SK-N-MC (cell line): ENCODE results near the gene ST6GALNAC1.

Source experiments
- EZH2 ChIP-seq: fragments of 200-600 bp; sonication (generic); IDR thresholded peaks from one replicate; pipeline ENCODE4 v1.6.1; 2017; ENCODE audit warnings: antibody characterized with exemption
- FOXP2 ChIP-seq: optimal IDR thresholded peaks from 2 replicates; pipeline ENCODE3; 2011; ENCODE audit warnings: mild to moderate bottlenecking, moderate library complexity; ENCODE audit not compliant: insufficient read depth; ENCODE audit errors: extremely low read length, control extremely low read depth
- POLR2AphosphoS5 ChIP-seq: IDR thresholded peaks from 2 replicates; pipeline ENCODE4 v1.6.1; 2012; ENCODE audit warnings: mild to moderate bottlenecking, low read depth, low read length, borderline replicate concordance

- TF ChIP-seq POLR2AphosphoS5 (no peak), EZH2 (no peak), FOXP2 (no peak)
Observed at GRCh38 chr17:76588182-76588581, 55.4 kb downstream of the ST6GALNAC1 start.
